ENCODE measurements around the gene XRCC5. TPM values are rescaled to one million over a fixed set of nuclear protein-coding genes. Genes with fewer than 3 reads are reported as not detected.

The XRCC5 gene
- polyA plus RNA-seq, 1 donor from 2014 or later: 279 TPM

DNA sequence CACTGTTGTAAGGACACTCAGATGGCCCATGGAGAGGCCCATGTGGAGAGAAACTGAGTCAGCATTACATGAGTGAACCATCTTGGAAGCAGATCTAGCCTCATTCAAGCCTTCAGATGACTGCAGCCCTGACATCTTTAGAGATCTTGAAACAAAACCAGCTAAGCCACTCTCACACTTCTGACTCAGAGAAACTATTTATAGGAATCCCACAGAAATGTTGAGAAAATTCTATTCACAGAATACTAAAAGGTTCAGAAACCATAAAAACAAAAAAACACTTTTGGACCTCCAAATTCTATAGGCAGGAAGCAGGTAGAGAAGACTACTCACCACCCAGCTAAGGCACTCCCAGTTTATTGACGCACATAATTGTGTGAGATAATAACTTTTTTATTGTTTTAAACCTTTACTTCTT is 18.8 kb upstream of the XRCC5 start:
- no peaks in the 10 kb centered on the region for H3K9me3 ChIP-seq (ENCODE audit: low read length)
- peaks cover 34% of the 10 kb centered on the region for H3K79me2 ChIP-seq (replicated peaks; ENCODE audit: insufficient read depth, low read length)
- H3F3A ChIP-seq (ENCODE audit: insufficient read depth, low read length, poor library complexity, severe bottlenecking): no peaks in the 10 kb centered on the region
- no peaks in the 10 kb centered on the region for H3K36me3 ChIP-seq (ENCODE audit: insufficient read depth, low read length)
- no peak overlapping the region for H3K27ac ChIP-seq (ENCODE audit: low read length)
- no peak for TF ChIP-seq TAF1 (IDR thresholded peaks at IDR 0.05; ENCODE audit: low read depth)
- TF ChIP-seq POLR2AphosphoS5 (IDR thresholded peaks at IDR 0.05): no peak
- H4K20me1 ChIP-seq (ENCODE audit: insufficient read depth): no peaks in the 10 kb centered on the region
- no peaks in the 10 kb centered on the region for H3K9me2 ChIP-seq (ENCODE audit: insufficient read depth, low read length)
- H2AFZ ChIP-seq (ENCODE audit: low read depth, low read length): no peak overlapping the region
- H3K4me3 ChIP-seq (ENCODE audit: low read length): no peak overlapping the region
- no peaks in the 10 kb centered on the region for H3K27me3 ChIP-seq (ENCODE audit: insufficient read depth, low read depth, low read length)
- H3K4me2 ChIP-seq (ENCODE audit: low read length): no peak overlapping the region
- no peak overlapping the region for H3K9ac ChIP-seq (ENCODE audit: low read length)

DNA sequence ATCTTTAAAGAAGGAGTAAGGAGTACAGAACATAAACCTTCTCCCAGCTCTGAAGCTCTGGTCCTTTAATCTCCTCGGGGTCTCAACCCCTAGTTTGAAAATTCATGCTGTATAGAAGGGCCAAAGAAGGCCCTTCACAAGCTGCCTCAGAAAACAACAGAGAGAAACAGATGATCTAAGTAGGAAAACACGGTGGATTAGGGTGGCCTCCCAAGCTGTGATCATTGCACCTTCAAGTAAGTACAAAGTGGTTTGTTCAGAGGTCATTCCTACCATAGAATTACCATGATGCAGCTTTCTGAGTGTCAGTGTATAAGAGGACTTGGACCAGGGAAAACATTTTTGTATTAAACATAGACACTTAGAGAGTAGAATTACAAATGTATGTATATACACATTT is 16.5 kb upstream of the XRCC5 start:
- Histone ChIP-seq H3K36me3 (ENCODE audit: insufficient read depth, low read length) (no peaks in the 10 kb centered on the region), H3K9ac (ENCODE audit: low read length) (no peak overlapping the region), H3K9me3 (ENCODE audit: low read length) (no peaks in the 10 kb centered on the region), H3K9me2 (ENCODE audit: insufficient read depth, low read length) (no peaks in the 10 kb centered on the region), H3K4me3 (ENCODE audit: low read length) (no peak overlapping the region), H3K27ac (ENCODE audit: low read length) (no peak overlapping the region), H3K27me3 (ENCODE audit: insufficient read depth, low read depth, low read length) (no peaks in the 10 kb centered on the region), H2AFZ (ENCODE audit: low read depth, low read length) (no peak overlapping the region), H3K79me2 (replicated peaks; ENCODE audit: insufficient read depth, low read length) (peaks cover 11% of the 10 kb centered on the region), H4K20me1 (ENCODE audit: insufficient read depth) (no peaks in the 10 kb centered on the region), H3K4me2 (ENCODE audit: low read length) (no peak overlapping the region), H3F3A (ENCODE audit: insufficient read depth, low read length, poor library complexity, severe bottlenecking) (no peaks in the 10 kb centered on the region)
- no peak for TF ChIP-seq MXI1 (conservative IDR thresholded peaks at IDR 0.05; ENCODE audit: poor library complexity, severe bottlenecking)
- no peak for TF ChIP-seq EZH2 (IDR thresholded peaks at IDR 0.05; ENCODE audit: borderline replicate concordance, insufficient read depth, low read length, poor library complexity, severe bottlenecking)
- TF ChIP-seq POLR2AphosphoS5 (IDR thresholded peaks at IDR 0.05): no peak
- TF ChIP-seq RAD21 (conservative IDR thresholded peaks at IDR 0.05): no peak
- no peak for TF ChIP-seq REST (IDR thresholded peaks at IDR 0.05; ENCODE audit: borderline replicate concordance)
- TF ChIP-seq SMC3 (conservative IDR thresholded peaks at IDR 0.05; ENCODE audit: poor library complexity): no peak
- TF ChIP-seq TAF1 (IDR thresholded peaks at IDR 0.05; ENCODE audit: low read depth): no peak
- TF ChIP-seq EP300 (conservative IDR thresholded peaks at IDR 0.05; ENCODE audit: poor library complexity, severe bottlenecking): no peak
- no peak for TF ChIP-seq CTCF (IDR thresholded peaks at IDR 0.05; ENCODE audit: poor library complexity, severe bottlenecking)

DNA sequence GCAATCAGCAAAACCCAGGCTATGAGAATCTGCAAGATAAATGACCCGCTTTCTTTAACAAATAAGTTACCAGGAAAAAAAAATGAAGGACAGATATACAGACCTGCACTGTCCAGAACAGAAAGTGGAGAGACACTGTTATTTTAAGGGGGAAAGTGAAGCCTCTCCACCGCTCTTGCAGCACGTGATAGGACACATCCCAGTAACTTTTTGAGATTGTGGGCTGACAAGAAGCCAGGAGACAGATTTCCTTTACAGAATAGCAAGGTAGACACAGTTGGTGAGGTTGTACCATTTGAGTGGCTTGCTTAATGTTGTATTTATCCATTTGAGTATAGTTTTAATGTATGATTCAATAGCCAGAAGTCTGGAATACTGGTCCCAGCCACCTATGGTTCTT is 14.4 kb upstream of the XRCC5 start:
- H3F3A ChIP-seq (ENCODE audit: insufficient read depth, low read length, poor library complexity, severe bottlenecking): no peaks in the 10 kb centered on the region
- no peak overlapping the region for H3K27ac ChIP-seq (ENCODE audit: low read length)
- TF ChIP-seq EP300 (conservative IDR thresholded peaks at IDR 0.05; ENCODE audit: poor library complexity, severe bottlenecking) (no peak), SMC3 (conservative IDR thresholded peaks at IDR 0.05; ENCODE audit: poor library complexity) (no peak), EZH2 (IDR thresholded peaks at IDR 0.05; ENCODE audit: borderline replicate concordance, insufficient read depth, low read length, poor library complexity, severe bottlenecking) (no peak), POLR2AphosphoS5 (IDR thresholded peaks at IDR 0.05) (no peak)
- peaks cover 9% of the 10 kb centered on the region for H3K79me2 ChIP-seq (replicated peaks; ENCODE audit: insufficient read depth, low read length)
- no peak overlapping the region for H2AFZ ChIP-seq (ENCODE audit: low read depth, low read length)
- H3K27me3 ChIP-seq (ENCODE audit: insufficient read depth, low read depth, low read length): no peaks in the 10 kb centered on the region
- peaks cover 5% of the 10 kb centered on the region for H3K36me3 ChIP-seq (ENCODE audit: insufficient read depth, low read length)
- no peaks in the 10 kb centered on the region for H4K20me1 ChIP-seq (ENCODE audit: insufficient read depth)
- no peak overlapping the region for H3K4me2 ChIP-seq (ENCODE audit: low read length)
- no peak overlapping the region for H3K4me3 ChIP-seq (ENCODE audit: low read length)
- H3K9me2 ChIP-seq (ENCODE audit: insufficient read depth, low read length): no peaks in the 10 kb centered on the region
- no peak overlapping the region for H3K9ac ChIP-seq (ENCODE audit: low read length)
- no peaks in the 10 kb centered on the region for H3K9me3 ChIP-seq (ENCODE audit: low read length)

Data from neural cell (in vitro differentiated cells).